HG03095 (cell line): ENCODE measurements around the gene ANKAR.
"Not testable (repeated sequence)": the region's sequence is repeated elsewhere in the genome, so short reads cannot be mapped to it uniquely, and the experiment has no call there.

Experiments
- ATAC-seq: cut with Tn5 transposase; IDR thresholded peaks from one replicate; pipeline ENCODE4 v1.9.1; 2021; ENCODE audit warnings: moderate library complexity; ENCODE audit not compliant: unreplicated experiment

ANKAR gene

GRCh38 chr2:189700681-189701080 is 26.2 kb downstream of the ANKAR start:
- no peak for ATAC-seq

GRCh38 chr2:189702071-189702470 is 27.6 kb downstream of the ANKAR start:
- ATAC-seq = no peak

GRCh38 chr2:189709501-189710221 is 35.2 kb downstream of the ANKAR start:
- ATAC-seq = no peak

- not testable (repeated sequence) for ATAC-seq
These were observed 43.1 kb downstream of the ANKAR start for GRCh38 chr2:189717593-189717992.

- ATAC-seq = no peak
These were observed 45.1 kb downstream of the ANKAR start for GRCh38 chr2:189719571-189719970.

- no peak for ATAC-seq
These were observed 48.7 kb downstream of the ANKAR start for GRCh38 chr2:189723192-189723591.
